Subcutaneous adipose tissue (tissue), 4 donors: ENCODE data around the gene TMEM258. TPM values are rescaled to one million over a fixed set of nuclear protein-coding genes. Genes with fewer than 3 reads are reported as not detected.

Experiments
- total RNA-seq, 4 donors: library from RNA; depleted of rRNA; stranded (reverse); fragments of >200 nt; gene quantifications; one replicate each; pipeline ENCODE4 v1.1.0, GENCODE V29; 2016
- TF ChIP-seq, protein P1 (sequence below): fragments of 450-650 bp; IDR thresholded peaks from one replicate; pipeline ENCODE4 v1.5.1; 2016; ENCODE audit warnings: low read depth, mild to moderate bottlenecking, control low read depth, antibody characterized with exemption, moderate library complexity

TMEM258 gene
- total RNA-seq, 4 donors from 2014 or later, result 13.6 to 73.4 (median 44.3) TPM

DNA sequence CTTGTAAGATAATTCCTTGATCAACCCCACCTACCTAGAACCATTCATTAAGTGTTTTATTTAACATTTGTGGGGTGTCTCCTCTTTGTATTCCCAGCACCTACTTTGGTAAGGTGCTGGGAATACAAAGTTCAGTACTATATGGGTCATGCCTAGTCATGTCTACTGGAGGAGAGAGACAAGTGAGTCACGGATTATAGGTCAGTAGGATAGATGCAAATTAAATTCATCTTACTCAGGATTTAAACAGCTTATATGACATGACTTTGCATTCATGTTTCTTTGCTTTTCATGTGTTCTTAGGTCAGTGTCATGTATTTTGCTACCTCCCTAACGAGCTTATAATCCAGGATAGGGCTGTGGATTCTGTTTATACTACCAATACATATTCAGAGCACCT is 27.8 kb upstream of the TMEM258 start:
- TF ChIP-seq, protein P1, sequence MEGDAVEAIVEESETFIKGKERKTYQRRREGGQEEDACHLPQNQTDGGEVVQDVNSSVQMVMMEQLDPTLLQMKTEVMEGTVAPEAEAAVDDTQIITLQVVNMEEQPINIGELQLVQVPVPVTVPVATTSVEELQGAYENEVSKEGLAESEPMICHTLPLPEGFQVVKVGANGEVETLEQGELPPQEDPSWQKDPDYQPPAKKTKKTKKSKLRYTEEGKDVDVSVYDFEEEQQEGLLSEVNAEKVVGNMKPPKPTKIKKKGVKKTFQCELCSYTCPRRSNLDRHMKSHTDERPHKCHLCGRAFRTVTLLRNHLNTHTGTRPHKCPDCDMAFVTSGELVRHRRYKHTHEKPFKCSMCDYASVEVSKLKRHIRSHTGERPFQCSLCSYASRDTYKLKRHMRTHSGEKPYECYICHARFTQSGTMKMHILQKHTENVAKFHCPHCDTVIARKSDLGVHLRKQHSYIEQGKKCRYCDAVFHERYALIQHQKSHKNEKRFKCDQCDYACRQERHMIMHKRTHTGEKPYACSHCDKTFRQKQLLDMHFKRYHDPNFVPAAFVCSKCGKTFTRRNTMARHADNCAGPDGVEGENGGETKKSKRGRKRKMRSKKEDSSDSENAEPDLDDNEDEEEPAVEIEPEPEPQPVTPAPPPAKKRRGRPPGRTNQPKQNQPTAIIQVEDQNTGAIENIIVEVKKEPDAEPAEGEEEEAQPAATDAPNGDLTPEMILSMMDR, result no peak

DNA sequence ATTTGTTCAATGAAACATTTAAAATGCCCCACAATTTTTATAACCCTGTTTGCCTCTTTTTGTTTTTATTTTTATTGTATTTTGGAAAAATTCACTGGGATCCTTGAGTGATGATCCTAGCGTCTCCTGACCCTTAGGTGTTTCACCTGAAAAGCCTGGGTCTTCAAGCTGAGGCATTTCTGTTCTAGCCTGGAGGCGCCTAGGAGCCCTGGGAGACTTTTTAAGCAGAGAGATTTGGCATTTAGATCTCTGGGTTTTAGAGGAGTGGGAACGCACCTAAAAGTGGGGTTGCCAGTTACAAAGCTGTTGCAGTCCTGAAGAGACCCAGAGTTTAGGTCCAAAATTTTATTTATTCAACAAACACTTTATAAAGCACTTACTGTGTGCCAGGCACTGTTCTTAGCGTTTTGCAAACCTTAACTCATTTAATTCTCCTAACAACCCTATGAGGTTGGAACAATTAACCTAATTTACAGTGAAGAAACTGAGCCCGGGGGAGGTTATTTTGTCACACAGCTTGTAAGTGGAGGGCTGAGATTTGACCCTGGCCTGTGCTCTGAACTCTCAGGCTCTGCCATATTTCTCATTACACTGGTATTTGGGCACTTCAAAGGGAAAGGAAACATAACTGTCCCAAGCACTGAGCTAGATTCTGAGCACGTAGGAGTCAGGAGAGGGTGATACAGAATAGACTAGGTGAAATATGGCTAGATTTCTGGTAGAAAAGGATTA is 25.2 kb upstream of the TMEM258 start:
- TF ChIP-seq, protein P1, result no peak

DNA sequence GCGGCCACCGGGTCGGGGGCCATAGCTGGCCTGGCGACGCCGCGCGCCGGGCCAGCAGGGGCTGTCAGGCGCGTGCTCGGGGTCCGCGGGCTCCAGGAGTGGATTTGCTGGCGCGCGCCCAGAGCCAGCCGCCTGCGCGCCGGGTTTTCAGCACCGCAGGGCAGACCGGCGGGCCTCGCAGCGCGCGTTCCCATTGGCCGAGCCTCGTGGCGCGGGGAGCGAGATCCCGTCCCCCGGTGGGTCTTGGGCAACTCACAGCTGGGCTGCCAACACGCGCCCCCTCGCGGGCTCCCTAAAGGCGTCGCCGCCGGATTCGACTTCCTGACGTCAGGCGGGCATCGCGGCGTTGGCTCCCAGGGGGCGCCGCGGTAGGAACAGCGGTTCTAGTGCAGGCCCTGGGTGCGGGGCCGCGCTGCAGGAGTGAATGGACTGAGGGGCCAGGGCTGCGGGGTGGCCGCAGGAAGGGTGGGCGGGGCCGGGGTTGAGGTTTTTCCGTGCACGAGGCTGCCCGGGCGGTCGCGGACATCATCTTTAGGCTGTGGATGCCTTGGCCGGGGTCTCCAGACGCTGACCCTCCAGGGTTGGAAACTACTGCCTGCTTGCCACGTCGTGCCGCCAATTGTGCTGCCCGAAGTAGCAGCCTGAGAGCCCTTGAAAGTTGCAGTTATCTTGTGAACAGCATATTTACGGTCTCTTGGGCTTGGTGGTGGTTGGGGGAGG is 24.5 kb upstream of the TMEM258 start, which contains the start of gene FADS1:
FADS1 (minus strand) TSS at position 268 of the 720 bp plus-strand sequence; CDS start at position 194, 74 bp downstream.
- TF ChIP-seq, protein P1, result no peak

- TF ChIP-seq, protein P1, result no peak
Measured at GRCh38 chr11:61815790-61816735, 23.7 kb upstream of the TMEM258 start.

GRCh38 chr11:61814958-61815789 is 22.8 kb upstream of the TMEM258 start:
- TF ChIP-seq, protein P1, result no peak

DNA sequence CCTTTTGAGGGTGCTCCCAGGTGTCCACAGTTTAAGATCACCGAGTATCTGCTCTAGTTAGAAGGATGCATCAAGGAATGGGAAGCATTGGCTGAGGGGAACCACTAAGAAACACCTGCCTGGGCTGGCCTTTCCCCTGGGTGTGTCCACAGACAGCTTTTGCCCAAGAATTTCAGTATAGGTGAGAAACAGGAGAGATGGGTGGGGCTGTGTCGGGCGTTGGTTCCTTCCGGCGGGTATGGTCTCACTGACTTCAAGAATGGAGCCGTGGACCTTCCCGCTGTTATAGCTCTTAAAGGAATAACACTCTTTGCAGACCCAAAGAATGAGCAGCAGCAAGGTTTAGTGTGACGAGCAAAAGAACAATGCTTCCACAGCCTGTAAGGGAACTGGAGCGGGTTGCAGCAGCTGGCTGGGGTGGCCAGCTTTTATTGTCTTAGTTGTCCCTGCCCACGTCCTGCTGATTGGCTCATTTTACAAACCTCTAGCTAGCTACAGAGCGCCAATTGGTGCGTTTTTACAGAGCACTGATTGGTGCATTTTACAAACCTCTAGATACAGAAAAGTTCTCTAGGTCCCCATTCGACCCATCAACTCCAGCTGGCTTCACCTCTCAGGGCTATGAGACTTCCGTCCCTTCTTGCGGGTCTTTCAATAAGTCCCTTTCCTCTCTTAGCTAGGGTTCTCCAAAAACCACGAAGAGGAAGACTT is 22.0 kb upstream of the TMEM258 start:
- TF ChIP-seq, protein P1, result no peak
